Psoas muscle (tissue), 8 donors: ENCODE measurements around the gene CPXM2. TPM values are rescaled to one million over a fixed set of nuclear protein-coding genes. Genes with fewer than 3 reads are reported as not detected.

ENCODE experiments used
- ATAC-seq, 4 donors: fragments of 200-7000 bp; cut with Tn5 transposase; one replicate each; pipeline ENCODE4 v1.9.1; 2020; ENCODE audit warnings: moderate library complexity in 3 of 4, mild to moderate bottlenecking in 2 of 4
- DNase-seq, 2 donors: peaks; one replicate each; pipeline ENCODE4 v3.0.0-alpha.2; 2020
- H3K27ac ChIP-seq: fragments of 200-600 bp; one replicate; pipeline ENCODE4 v1.8.0; 2022
- H3K27me3 ChIP-seq, 3 donors: fragments of 200-600 bp in 1 of 3; one replicate each; pipeline versions ENCODE4 v1.6.1 to v1.8.0; 2013 to 2022; ENCODE audit warnings: low read length in 2 of 3, mild to moderate bottlenecking in 2 of 3, moderate library complexity in 1 of 3; ENCODE audit not compliant: insufficient read depth in 3 of 3
- H3K36me3 ChIP-seq, 2 donors: fragments of 200-600 bp in 1 of 2; one replicate each; pipeline versions ENCODE4 v1.6.1 to v1.8.0; 2013 to 2022; ENCODE audit warnings: low read depth in 1 of 2, mild to moderate bottlenecking in 1 of 2, moderate library complexity in 1 of 2; ENCODE audit not compliant: insufficient read depth in 1 of 2
- H3K4me1 ChIP-seq: fragments of 200-600 bp; one replicate; pipeline ENCODE4 v1.8.0; 2022
- H3K4me3 ChIP-seq: fragments of 200-600 bp; one replicate; pipeline ENCODE4 v1.8.0; 2022; ENCODE audit warnings: mild to moderate bottlenecking
- H3K9me3 ChIP-seq: fragments of 200-600 bp; one replicate; pipeline ENCODE4 v1.8.0; 2022
- WGBS, 3 donors: extraction: QIAGEN DNeasy Blood & Tissue Kit; methylation state at CpG; one replicate each; pipeline versions ENCODE4 v1.1.6 to v1.1.7; 2013; 5-methylcytosine and 5-hydroxymethylcytosine counted together
- intact Hi-C, 2 donors: fragments of 100-400 bp; cut with DNase I; formaldehyde crosslinking; loops; one replicate each; pipeline versions ENCODE4 v1.11.0 to v1.14.2; 2022
- polyA plus RNA-seq, 3 donors: library from polyadenylated mRNA; stranded (reverse); fragments of 200-250 nt; gene quantifications; one replicate each; pipeline ENCODE4 v1.2.3, GENCODE V29; 2013
- total RNA-seq, 4 donors: library from RNA; stranded (reverse); fragmentation: NEBNext Ultra II Directional in 2 of 4; extraction: Animal tissue kit (Norgen Biotek cat#: 25700) in 2 of 4; gene quantifications; one replicate each; pipeline versions ENCODE4 v1.2.1 to v1.2.4, GENCODE V29; 2021 to 2023
- TF ChIP-seq, protein P1 (sequence below): fragments of 200-600 bp; IDR thresholded peaks from one replicate; pipeline ENCODE4 v1.8.0; 2022; ENCODE audit warnings: antibody characterized with exemption
- donor health status: healthy with polysubstance abuse.
- donor health status: DM: no; HTN: no; CAD: no; lungs with moderate emphysema.
- donor health status: Bipolar disorder and iron deficiency.
- donor health status: healthy.
- donor health status: DM: yes; HTN: yes; CAD: no.
- donor health status: DM: no; HTN: no; CAD: no.
- donor health status: DM: no; HTN: no; CAD: no.
- donor health status: DM: yes; HTN: yes; CAD: no.

CPXM2 gene
- total and polyA plus RNA-seq, 7 donors = 0.78 to 5.2 (median 1.4) TPM

DNA sequence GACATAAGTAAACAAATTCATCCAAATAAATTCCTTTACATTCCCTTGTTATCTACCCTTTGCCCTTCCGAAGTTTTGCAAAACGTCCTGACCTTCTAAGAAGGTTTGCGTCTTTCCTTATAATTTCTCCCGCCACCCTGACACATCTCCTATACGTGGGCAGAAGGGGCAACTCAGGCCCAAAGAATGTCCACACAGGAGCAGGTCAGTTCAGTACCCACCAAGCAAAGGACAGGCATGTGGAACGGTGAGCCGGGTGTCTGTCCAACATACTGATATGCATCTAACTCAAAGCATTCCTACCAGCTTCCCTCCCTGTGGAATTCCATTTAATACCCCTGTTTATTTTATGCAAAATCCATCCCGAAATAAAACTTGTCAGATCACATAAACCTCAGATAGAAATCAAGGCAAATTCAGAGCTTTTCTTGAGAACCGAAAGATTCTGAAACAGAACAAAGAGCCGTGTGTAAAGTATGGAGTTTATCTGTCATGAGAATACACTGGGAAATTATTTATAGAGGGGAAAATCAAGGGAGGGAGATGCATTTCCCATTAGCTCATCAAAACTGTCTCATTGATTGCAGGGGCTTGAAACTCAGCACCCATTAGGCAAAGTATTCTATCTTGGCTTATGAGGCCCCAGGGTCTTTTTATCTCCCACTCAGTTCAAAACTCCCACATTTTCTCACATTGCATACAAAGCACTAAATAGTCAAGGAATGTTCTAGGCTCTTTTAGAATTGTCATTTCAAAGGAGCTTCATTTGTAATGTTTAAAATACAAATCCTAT is 140.1 kb downstream of the CPXM2 start:
- Histone ChIP-seq H3K27ac (no peak overlapping the region), H3K27me3 (no peaks in the 10 kb centered on the region), H3K9me3 (no peaks in the 10 kb centered on the region), H3K4me1 (no peaks in the 10 kb centered on the region), H3K36me3 (no peaks in the 10 kb centered on the region), H3K4me3 (no peak overlapping the region)
- DNase-seq (no peak), ATAC-seq (no peak)
- 75 to 83% (median 77%) methylated on average over 10 of the region's 10 CpGs for WGBS, 3 donors
- intact Hi-C loops = no loop called here
- TF ChIP-seq, protein P1, sequence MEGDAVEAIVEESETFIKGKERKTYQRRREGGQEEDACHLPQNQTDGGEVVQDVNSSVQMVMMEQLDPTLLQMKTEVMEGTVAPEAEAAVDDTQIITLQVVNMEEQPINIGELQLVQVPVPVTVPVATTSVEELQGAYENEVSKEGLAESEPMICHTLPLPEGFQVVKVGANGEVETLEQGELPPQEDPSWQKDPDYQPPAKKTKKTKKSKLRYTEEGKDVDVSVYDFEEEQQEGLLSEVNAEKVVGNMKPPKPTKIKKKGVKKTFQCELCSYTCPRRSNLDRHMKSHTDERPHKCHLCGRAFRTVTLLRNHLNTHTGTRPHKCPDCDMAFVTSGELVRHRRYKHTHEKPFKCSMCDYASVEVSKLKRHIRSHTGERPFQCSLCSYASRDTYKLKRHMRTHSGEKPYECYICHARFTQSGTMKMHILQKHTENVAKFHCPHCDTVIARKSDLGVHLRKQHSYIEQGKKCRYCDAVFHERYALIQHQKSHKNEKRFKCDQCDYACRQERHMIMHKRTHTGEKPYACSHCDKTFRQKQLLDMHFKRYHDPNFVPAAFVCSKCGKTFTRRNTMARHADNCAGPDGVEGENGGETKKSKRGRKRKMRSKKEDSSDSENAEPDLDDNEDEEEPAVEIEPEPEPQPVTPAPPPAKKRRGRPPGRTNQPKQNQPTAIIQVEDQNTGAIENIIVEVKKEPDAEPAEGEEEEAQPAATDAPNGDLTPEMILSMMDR = no peak

DNA sequence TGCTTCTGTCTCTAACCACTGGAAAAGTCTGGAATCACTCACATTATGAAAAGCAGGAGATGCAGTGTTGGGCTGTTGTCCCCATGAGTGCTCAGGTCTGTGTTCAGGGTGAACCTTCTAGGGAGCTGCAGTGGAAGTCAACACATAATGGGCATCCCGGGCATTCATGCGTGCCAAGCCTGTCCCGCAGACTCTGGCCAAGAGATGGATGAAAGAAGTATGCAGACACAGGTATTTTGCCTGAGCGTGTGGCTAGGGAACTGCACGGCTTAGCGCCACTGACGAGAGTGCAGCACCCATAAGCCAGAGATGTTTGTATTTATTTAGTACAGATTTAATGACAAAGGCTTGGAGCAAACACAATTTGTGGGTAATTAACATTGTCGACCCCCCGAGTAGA is 140.7 kb downstream of the CPXM2 start:
- H3K27me3 ChIP-seq = no peaks in the 10 kb centered on the region
- intact Hi-C loops = no loop called here
- ATAC-seq (no peak), DNase-seq (no peak)
- H3K9me3 ChIP-seq = no peaks in the 10 kb centered on the region
- H3K4me1 ChIP-seq = no peaks in the 10 kb centered on the region
- TF ChIP-seq, protein P1 = no peak
- whole genome bisulfite sequencing, 3 donors = 84 to 89% (median 88%) methylated on average over 9 of the region's 9 CpGs
- H3K4me3 ChIP-seq = no peak overlapping the region
- H3K27ac ChIP-seq = no peak overlapping the region
- H3K36me3 ChIP-seq = no peaks in the 10 kb centered on the region

DNA sequence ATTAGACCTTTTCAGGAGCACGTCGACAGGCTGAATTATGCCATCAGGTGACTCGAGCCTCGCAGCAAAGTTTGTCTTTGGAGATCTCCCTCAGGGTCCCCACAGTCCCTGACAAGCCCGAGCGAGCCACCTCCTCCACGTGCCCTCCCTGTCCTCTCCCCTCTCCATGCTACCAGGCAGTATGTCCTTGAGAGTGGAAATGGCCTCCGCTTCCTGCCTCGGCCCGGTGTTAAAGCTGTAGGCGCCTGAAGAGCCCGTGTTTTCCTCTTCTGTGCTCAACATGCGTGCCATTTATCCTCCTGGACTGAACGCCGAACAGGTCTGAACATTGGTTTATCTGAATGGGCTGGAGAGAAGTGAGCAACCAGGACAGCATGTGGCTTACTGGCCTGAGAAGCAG is 142.9 kb downstream of the CPXM2 start:
- H3K4me3 ChIP-seq = no peak overlapping the region
- WGBS, 3 donors = 77 to 83% (median 81%) methylated on average over 15 of the region's 15 CpGs
- DNase-seq (no peak), ATAC-seq (no peak)
- H3K4me1 ChIP-seq = no peaks in the 10 kb centered on the region
- H3K27me3 ChIP-seq = no peaks in the 10 kb centered on the region
- no peaks in the 10 kb centered on the region for H3K9me3 ChIP-seq
- intact Hi-C loops = no loop called here
- TF ChIP-seq, protein P1 = no peak
- no peaks in the 10 kb centered on the region for H3K36me3 ChIP-seq
- H3K27ac ChIP-seq = no peak overlapping the region

DNA sequence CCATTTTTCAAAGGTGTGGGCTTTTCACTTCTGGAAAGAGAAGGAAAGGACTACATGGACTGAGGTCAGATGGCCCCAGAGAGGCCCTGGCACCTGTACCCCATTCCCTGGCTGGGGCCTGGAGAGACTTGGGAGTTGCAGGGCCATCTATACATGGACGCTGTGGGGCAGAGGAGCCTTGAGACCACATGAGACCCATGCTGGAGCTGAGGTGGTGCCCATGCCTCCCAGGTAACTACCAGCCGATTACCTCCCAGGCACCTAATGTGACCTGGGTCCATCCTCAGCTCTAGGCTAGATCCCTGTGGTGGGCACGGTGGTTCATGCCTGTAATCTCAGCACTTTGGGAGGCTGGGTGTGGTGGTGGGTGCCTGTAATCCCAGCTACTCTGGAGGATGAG is 144.2 kb downstream of the CPXM2 start:
- H3K4me3 ChIP-seq = no peak overlapping the region
- no peak for DNase-seq
- intact Hi-C loops = no loop called here
- TF ChIP-seq, protein P1 = no peak
- H3K27me3 ChIP-seq = peaks cover 0 to 4% (median 0%) of the 10 kb centered on the region in 3 donors
- no peak overlapping the region for H3K27ac ChIP-seq
- H3K9me3 ChIP-seq = no peaks in the 10 kb centered on the region
- ATAC-seq = no peak
- WGBS, 3 donors = 92 to 100% (median 96%) methylated on average over 3 of the region's 3 CpGs
- no peaks in the 10 kb centered on the region for H3K36me3 ChIP-seq
- H3K4me1 ChIP-seq = no peaks in the 10 kb centered on the region

DNA sequence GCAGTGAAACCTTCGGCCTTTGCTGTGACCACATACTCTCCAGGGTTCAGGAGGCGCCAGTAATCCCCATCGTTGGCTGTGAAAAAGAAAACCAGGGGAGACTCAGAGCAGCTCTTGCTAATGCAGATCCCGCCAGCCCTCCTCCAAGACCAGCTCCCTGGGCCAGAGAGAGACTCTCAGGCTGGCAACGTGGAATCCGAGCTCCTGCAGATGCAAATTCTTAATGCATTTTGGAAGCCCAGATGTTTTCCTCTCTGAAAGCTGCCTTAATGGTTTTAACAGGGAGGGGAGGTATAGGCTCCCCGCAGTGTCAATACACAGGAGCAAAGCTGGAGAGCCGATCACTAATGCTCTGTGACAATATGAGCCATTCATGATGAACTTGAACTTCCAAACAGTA is 144.7 kb downstream of the CPXM2 start:
- DNase-seq (no peak), ATAC-seq (no peak)
- Histone ChIP-seq H3K4me3 (no peak overlapping the region), H3K9me3 (no peaks in the 10 kb centered on the region), H3K27ac (no peak overlapping the region), H3K4me1 (no peaks in the 10 kb centered on the region), H3K36me3 (no peaks in the 10 kb centered on the region), H3K27me3 (peaks cover 0 to 4% (median 0%) of the 10 kb centered on the region in 3 donors)
- intact Hi-C loops = no loop called here
- TF ChIP-seq, protein P1 = no peak
- 43 to 57% (median 51%) methylated on average over 8 of the region's 8 CpGs for WGBS, 3 donors
